Measurements from ENCODE around the gene YTHDC2.

YTHDC2 gene

DNA sequence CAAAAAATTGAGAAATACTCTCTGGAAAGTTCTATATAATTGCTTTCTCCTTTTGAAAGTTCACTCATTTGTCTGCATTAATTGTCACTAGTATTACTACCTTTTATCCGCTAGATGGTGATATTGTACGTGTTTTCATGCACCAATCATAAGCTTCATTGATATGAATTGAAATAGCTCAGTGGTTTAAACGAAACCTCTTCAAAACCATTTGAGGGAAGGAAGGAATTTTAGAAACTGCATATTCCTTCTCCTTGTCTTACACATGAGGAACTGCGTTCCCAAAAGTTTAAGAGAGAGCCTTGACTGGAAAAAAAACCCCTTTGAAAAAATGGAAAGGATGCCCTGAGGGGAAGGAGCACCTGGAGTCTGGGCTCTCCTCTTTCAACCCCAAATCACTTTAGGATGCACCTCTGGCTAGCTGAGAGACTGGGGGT is 98.6 kb downstream of the YTHDC2 start:
- no peaks in the 10 kb centered on the region for H3K36me3 ChIP-seq (ENCODE audit: low read depth)
- no peak for DNase-seq (ENCODE audit: low spot score)
- H3K27me3 ChIP-seq (ENCODE audit: insufficient read depth, poor library complexity, severe bottlenecking): peaks cover 9% of the 10 kb centered on the region
- no peaks in the 10 kb centered on the region for H3K4me1 ChIP-seq (ENCODE audit: insufficient read depth, poor library complexity, severe bottlenecking)
- ATAC-seq (ENCODE audit: low read depth): peak; percentile 61; the same call in 2 of the 3 replicates
- H3K4me3 ChIP-seq (ENCODE audit: severe bottlenecking): no peak overlapping the region
- TF ChIP-seq CTCF (IDR thresholded peaks at IDR 0.05; ENCODE audit: poor library complexity, severe bottlenecking): peak; percentile 89
- H3K9me3 ChIP-seq (ENCODE audit: severe bottlenecking): no peaks in the 10 kb centered on the region
- H3K27ac ChIP-seq (ENCODE audit: poor library complexity, severe bottlenecking): no peak overlapping the region

- Histone ChIP-seq H3K9me3 (ENCODE audit: severe bottlenecking) (no peaks in the 10 kb centered on the region), H3K27ac (ENCODE audit: poor library complexity, severe bottlenecking) (no peak overlapping the region), H3K36me3 (ENCODE audit: low read depth) (no peaks in the 10 kb centered on the region), H3K27me3 (ENCODE audit: insufficient read depth, poor library complexity, severe bottlenecking) (peaks cover 9% of the 10 kb centered on the region), H3K4me3 (ENCODE audit: severe bottlenecking) (no peak overlapping the region), H3K4me1 (ENCODE audit: insufficient read depth, poor library complexity, severe bottlenecking) (no peaks in the 10 kb centered on the region)
- TF ChIP-seq CTCF (IDR thresholded peaks at IDR 0.05; ENCODE audit: poor library complexity, severe bottlenecking): no peak
- peak; percentile 8; the same call in 2 of the 3 replicates for ATAC-seq (ENCODE audit: low read depth)
- DNase-seq (ENCODE audit: low spot score): no peak
Observed at GRCh38 chr5:113614191-113614590, 100.7 kb downstream of the YTHDC2 start.

GRCh38 chr5:113615708-113616107 is 102.2 kb downstream of the YTHDC2 start:
- H3K4me3 ChIP-seq (ENCODE audit: severe bottlenecking): no peak overlapping the region
- ATAC-seq (ENCODE audit: low read depth) (no peak), DNase-seq (ENCODE audit: low spot score) (no peak)
- no peaks in the 10 kb centered on the region for H3K36me3 ChIP-seq (ENCODE audit: low read depth)
- TF ChIP-seq CTCF (IDR thresholded peaks at IDR 0.05; ENCODE audit: poor library complexity, severe bottlenecking): no peak
- H3K9me3 ChIP-seq (ENCODE audit: severe bottlenecking): no peaks in the 10 kb centered on the region
- peaks cover 9% of the 10 kb centered on the region for H3K27me3 ChIP-seq (ENCODE audit: insufficient read depth, poor library complexity, severe bottlenecking)
- H3K4me1 ChIP-seq (ENCODE audit: insufficient read depth, poor library complexity, severe bottlenecking): no peaks in the 10 kb centered on the region
- H3K27ac ChIP-seq (ENCODE audit: poor library complexity, severe bottlenecking): no peak overlapping the region

GRCh38 chr5:113617191-113617796 is 103.8 kb downstream of the YTHDC2 start:
- Histone ChIP-seq H3K9me3 (ENCODE audit: severe bottlenecking) (no peaks in the 10 kb centered on the region), H3K4me3 (ENCODE audit: severe bottlenecking) (no peak overlapping the region), H3K27ac (ENCODE audit: poor library complexity, severe bottlenecking) (no peak overlapping the region), H3K27me3 (ENCODE audit: insufficient read depth, poor library complexity, severe bottlenecking) (peaks cover 9% of the 10 kb centered on the region), H3K36me3 (ENCODE audit: low read depth) (no peaks in the 10 kb centered on the region), H3K4me1 (ENCODE audit: insufficient read depth, poor library complexity, severe bottlenecking) (no peaks in the 10 kb centered on the region)
- DNase-seq (ENCODE audit: low spot score) (peak; percentile 65), ATAC-seq (ENCODE audit: low read depth) (no peak)
- TF ChIP-seq CTCF (IDR thresholded peaks at IDR 0.05; ENCODE audit: poor library complexity, severe bottlenecking): no peak

- H3K36me3 ChIP-seq (ENCODE audit: low read depth): no peaks in the 10 kb centered on the region
- DNase-seq (ENCODE audit: low spot score): no peak
- no peaks in the 10 kb centered on the region for H3K9me3 ChIP-seq (ENCODE audit: severe bottlenecking)
- H3K4me1 ChIP-seq (ENCODE audit: insufficient read depth, poor library complexity, severe bottlenecking): no peaks in the 10 kb centered on the region
- ATAC-seq (ENCODE audit: low read depth): no peak
- TF ChIP-seq CTCF (IDR thresholded peaks at IDR 0.05; ENCODE audit: poor library complexity, severe bottlenecking): no peak
- H3K27ac ChIP-seq (ENCODE audit: poor library complexity, severe bottlenecking): no peak overlapping the region
- H3K27me3 ChIP-seq (ENCODE audit: insufficient read depth, poor library complexity, severe bottlenecking): peaks cover 16% of the 10 kb centered on the region
- H3K4me3 ChIP-seq (ENCODE audit: severe bottlenecking): no peak overlapping the region
Observed at GRCh38 chr5:113632996-113633395, 119.5 kb downstream of the YTHDC2 start.
